ENCODE measurements around the gene WFS1.

The WFS1 gene

GRCh38 chr4:6228158-6229067 is 41.2 kb upstream of the WFS1 start:
- Histone ChIP-seq H3K9me3 (ENCODE audit: control insufficient read depth, insufficient read depth, low read length) (no peaks in the 10 kb centered on the region), H3K36me3 (ENCODE audit: control insufficient read depth, insufficient read depth, low read length) (no peaks in the 10 kb centered on the region), H3K27ac (ENCODE audit: low read length) (no peak overlapping the region), H3K4me1 (ENCODE audit: control insufficient read depth, insufficient read depth, low read length) (no peaks in the 10 kb centered on the region), H3K27me3 (ENCODE audit: control insufficient read depth, insufficient read depth, low read length) (no peaks in the 10 kb centered on the region), H3K4me3 (ENCODE audit: low read length) (no peak overlapping the region)
- no peak for DNase-seq (ENCODE audit: low read depth, low spot score)
- no CpG with 5 or more reads among the region's 16 CpGs for WGBS (ENCODE audit: insufficient coverage, insufficient read length)

- DNase-seq (ENCODE audit: low read depth, low spot score), result no peak
- Histone ChIP-seq H3K9me3 (ENCODE audit: control insufficient read depth, insufficient read depth, low read length) (no peaks in the 10 kb centered on the region), H3K36me3 (ENCODE audit: control insufficient read depth, insufficient read depth, low read length) (no peaks in the 10 kb centered on the region), H3K27ac (ENCODE audit: low read length) (no peak overlapping the region), H3K27me3 (ENCODE audit: control insufficient read depth, insufficient read depth, low read length) (no peaks in the 10 kb centered on the region), H3K4me1 (ENCODE audit: control insufficient read depth, insufficient read depth, low read length) (no peaks in the 10 kb centered on the region), H3K4me3 (ENCODE audit: low read length) (no peak overlapping the region)
- no CpG with 5 or more reads among the region's 7 CpGs for WGBS (ENCODE audit: insufficient coverage, insufficient read length)
Observed at GRCh38 chr4:6229095-6229494, 40.6 kb upstream of the WFS1 start.

- H3K4me3 ChIP-seq (ENCODE audit: low read length), result no peak overlapping the region; the same call in 1 of the 2 replicates
- no peaks in the 10 kb centered on the region for H3K9me3 ChIP-seq (ENCODE audit: control insufficient read depth, insufficient read depth, low read length)
- no peaks in the 10 kb centered on the region for H3K36me3 ChIP-seq (ENCODE audit: control insufficient read depth, insufficient read depth, low read length)
- DNase-seq (ENCODE audit: low read depth, low spot score), result no peak
- WGBS (ENCODE audit: insufficient coverage, insufficient read length), result no CpG with 5 or more reads among the region's 18 CpGs
- no peaks in the 10 kb centered on the region for H3K27me3 ChIP-seq (ENCODE audit: control insufficient read depth, insufficient read depth, low read length)
- H3K4me1 ChIP-seq (ENCODE audit: control insufficient read depth, insufficient read depth, low read length), result no peaks in the 10 kb centered on the region
- no peak overlapping the region for H3K27ac ChIP-seq (ENCODE audit: low read length)
Observed at GRCh38 chr4:6229671-6230501, 39.8 kb upstream of the WFS1 start.

GRCh38 chr4:6230502-6230785 is 39.2 kb upstream of the WFS1 start:
- no CpG with 5 or more reads among the region's 3 CpGs for WGBS (ENCODE audit: insufficient coverage, insufficient read length)
- Histone ChIP-seq H3K9me3 (ENCODE audit: control insufficient read depth, insufficient read depth, low read length) (no peaks in the 10 kb centered on the region), H3K27me3 (ENCODE audit: control insufficient read depth, insufficient read depth, low read length) (no peaks in the 10 kb centered on the region), H3K36me3 (ENCODE audit: control insufficient read depth, insufficient read depth, low read length) (no peaks in the 10 kb centered on the region), H3K4me1 (ENCODE audit: control insufficient read depth, insufficient read depth, low read length) (no peaks in the 10 kb centered on the region), H3K4me3 (ENCODE audit: low read length) (no peak overlapping the region; the same call in 1 of the 2 replicates), H3K27ac (ENCODE audit: low read length) (no peak overlapping the region)
- no peak for DNase-seq (ENCODE audit: low read depth, low spot score)

GRCh38 chr4:6230827-6231662 is 38.6 kb upstream of the WFS1 start:
- no peak for DNase-seq (ENCODE audit: low read depth, low spot score)
- Histone ChIP-seq H3K27ac (ENCODE audit: low read length) (no peak overlapping the region), H3K36me3 (ENCODE audit: control insufficient read depth, insufficient read depth, low read length) (no peaks in the 10 kb centered on the region), H3K9me3 (ENCODE audit: control insufficient read depth, insufficient read depth, low read length) (no peaks in the 10 kb centered on the region), H3K4me1 (ENCODE audit: control insufficient read depth, insufficient read depth, low read length) (no peaks in the 10 kb centered on the region), H3K4me3 (ENCODE audit: low read length) (no peak overlapping the region), H3K27me3 (ENCODE audit: control insufficient read depth, insufficient read depth, low read length) (no peaks in the 10 kb centered on the region)
- no CpG with 5 or more reads among the region's 21 CpGs for WGBS (ENCODE audit: insufficient coverage, insufficient read length)

- no peaks in the 10 kb centered on the region for H3K27me3 ChIP-seq (ENCODE audit: control insufficient read depth, insufficient read depth, low read length)
- WGBS (ENCODE audit: insufficient coverage, insufficient read length), result no CpG with 5 or more reads among the region's 7 CpGs
- H3K36me3 ChIP-seq (ENCODE audit: control insufficient read depth, insufficient read depth, low read length), result no peaks in the 10 kb centered on the region
- H3K4me1 ChIP-seq (ENCODE audit: control insufficient read depth, insufficient read depth, low read length), result no peaks in the 10 kb centered on the region
- H3K27ac ChIP-seq (ENCODE audit: low read length), result no peak overlapping the region
- no peak for DNase-seq (ENCODE audit: low read depth, low spot score)
- no peaks in the 10 kb centered on the region for H3K9me3 ChIP-seq (ENCODE audit: control insufficient read depth, insufficient read depth, low read length)
- H3K4me3 ChIP-seq (ENCODE audit: low read length), result no peak overlapping the region
Observed at GRCh38 chr4:6231663-6232165, 37.9 kb upstream of the WFS1 start.

GRCh38 chr4:6232836-6233785 is 36.5 kb upstream of the WFS1 start:
- Histone ChIP-seq H3K9me3 (ENCODE audit: control insufficient read depth, insufficient read depth, low read length) (no peaks in the 10 kb centered on the region), H3K27ac (ENCODE audit: low read length) (no peak overlapping the region), H3K27me3 (ENCODE audit: control insufficient read depth, insufficient read depth, low read length) (no peaks in the 10 kb centered on the region), H3K4me1 (ENCODE audit: control insufficient read depth, insufficient read depth, low read length) (no peaks in the 10 kb centered on the region), H3K4me3 (ENCODE audit: low read length) (no peak overlapping the region), H3K36me3 (ENCODE audit: control insufficient read depth, insufficient read depth, low read length) (no peaks in the 10 kb centered on the region)
- no peak for DNase-seq (ENCODE audit: low read depth, low spot score)
- WGBS (ENCODE audit: insufficient coverage, insufficient read length), result no CpG with 5 or more reads among the region's 30 CpGs

DNA sequence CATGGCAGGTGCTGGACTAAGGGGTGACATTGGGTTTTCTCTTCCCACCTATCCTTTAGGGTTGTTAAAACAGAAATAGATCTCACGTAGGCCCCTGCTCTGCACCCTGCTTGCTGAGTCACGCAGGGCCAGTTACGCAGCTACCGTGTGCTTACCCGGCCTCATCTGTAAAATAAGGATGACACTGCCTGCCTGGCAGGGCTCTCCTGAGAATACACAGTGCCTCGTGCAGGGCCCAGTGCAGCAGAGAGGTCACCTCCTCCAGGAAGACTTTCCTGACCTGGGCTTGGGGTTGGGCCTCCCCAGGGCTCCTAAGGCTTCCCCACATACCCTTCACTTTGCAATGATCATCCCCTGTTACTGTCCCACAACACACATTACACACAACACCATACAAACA is 35.7 kb upstream of the WFS1 start:
- Histone ChIP-seq H3K9me3 (ENCODE audit: control insufficient read depth, insufficient read depth, low read length) (no peaks in the 10 kb centered on the region), H3K4me3 (ENCODE audit: low read length) (no peak overlapping the region), H3K36me3 (ENCODE audit: control insufficient read depth, insufficient read depth, low read length) (no peaks in the 10 kb centered on the region), H3K27me3 (ENCODE audit: control insufficient read depth, insufficient read depth, low read length) (no peaks in the 10 kb centered on the region), H3K27ac (ENCODE audit: low read length) (no peak overlapping the region), H3K4me1 (ENCODE audit: control insufficient read depth, insufficient read depth, low read length) (no peaks in the 10 kb centered on the region)
- no peak for DNase-seq (ENCODE audit: low read depth, low spot score)
- WGBS (ENCODE audit: insufficient coverage, insufficient read length), result no CpG with 5 or more reads among the region's 6 CpGs

DNA sequence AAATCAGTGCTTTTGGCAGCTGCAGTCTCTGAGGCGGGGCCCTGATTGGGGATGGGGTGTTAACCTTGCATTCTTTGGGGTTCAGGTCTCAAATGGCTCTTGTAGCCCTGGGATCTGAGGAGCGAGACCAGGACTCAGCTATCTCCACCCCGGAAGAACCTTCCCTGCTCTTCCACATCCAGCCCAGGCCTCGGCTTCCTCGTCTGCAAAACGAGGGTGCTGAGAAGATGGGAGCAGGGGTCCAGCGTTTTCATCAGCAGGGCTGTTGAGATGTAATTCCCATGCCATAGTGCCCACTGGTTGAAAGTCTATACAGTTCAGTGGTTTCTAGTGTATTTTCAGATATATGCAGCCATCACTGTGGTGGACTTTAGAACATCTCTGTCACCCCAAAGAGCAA is 34.6 kb upstream of the WFS1 start:
- Histone ChIP-seq H3K27me3 (ENCODE audit: control insufficient read depth, insufficient read depth, low read length) (no peaks in the 10 kb centered on the region), H3K4me1 (ENCODE audit: control insufficient read depth, insufficient read depth, low read length) (no peaks in the 10 kb centered on the region), H3K4me3 (ENCODE audit: low read length) (no peak overlapping the region), H3K36me3 (ENCODE audit: control insufficient read depth, insufficient read depth, low read length) (no peaks in the 10 kb centered on the region), H3K27ac (ENCODE audit: low read length) (no peak overlapping the region), H3K9me3 (ENCODE audit: control insufficient read depth, insufficient read depth, low read length) (no peaks in the 10 kb centered on the region)
- no CpG with 5 or more reads among the region's 7 CpGs for WGBS (ENCODE audit: insufficient coverage, insufficient read length)
- no peak for DNase-seq (ENCODE audit: low read depth, low spot score)
